Prostate gland (tissue), 2 donors: Measurements from ENCODE around the gene SHF.

Experiments used
- CTCF ChIP-seq, 4 experiments: fragments of 200-600 bp in 2 of 4; fragments of 450-650 bp in 2 of 4; sonication (generic) in 2 of 4; IDR thresholded peaks; 1 replicate in 3 of 4; 2 replicates in 1 of 4; pipeline ENCODE4 v1.5.1; 2016 to 2019; ENCODE audit warnings: antibody characterized with exemption in 4 of 4, mild to moderate bottlenecking in 2 of 4, moderate library complexity in 2 of 4
- POLR2A ChIP-seq: fragments of 450-650 bp; IDR thresholded peaks from one replicate; pipeline ENCODE4 v1.6.1; 2016; ENCODE audit warnings: antibody characterized with exemption, mild to moderate bottlenecking

DNA sequence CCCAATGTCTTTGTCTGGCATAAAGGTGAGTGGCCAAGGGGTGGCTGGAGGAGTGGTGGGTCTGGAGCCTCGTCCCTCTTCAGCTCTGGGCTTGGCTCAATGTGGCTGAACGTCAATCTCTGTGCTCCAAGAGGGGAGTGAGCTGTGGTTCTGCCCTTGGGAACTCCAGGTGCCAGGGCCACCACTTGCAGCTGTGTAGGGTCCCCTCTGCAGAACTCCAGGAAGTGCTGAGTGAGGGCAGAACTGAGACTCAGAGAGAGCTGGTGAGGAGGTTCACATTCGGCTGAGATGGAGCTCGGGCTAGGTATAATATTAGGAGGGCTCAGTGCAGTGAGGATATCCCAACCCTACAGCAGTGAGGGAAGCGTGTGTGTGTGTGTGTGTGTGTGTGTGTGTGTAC lies 46.4 kb downstream of the SHF start:
- TF ChIP-seq CTCF (IDR thresholded peaks at IDR 0.05) (no peak), POLR2A (no peak)
